Subcutaneous abdominal adipose tissue (tissue), 5 donors: Measurements from ENCODE around the gene COPS3.

Experiments used
- H3K27ac ChIP-seq: one replicate; pipeline ENCODE4 v1.7.0; 2013; ENCODE audit warnings: low read depth, mild to moderate bottlenecking, inconsistent platforms, low read length, moderate library complexity
- H3K27me3 ChIP-seq, 5 donors: one replicate each; pipeline ENCODE4 v1.7.0; 2013; ENCODE audit warnings: low read length in 5 of 5, inconsistent platforms in 1 of 5; ENCODE audit not compliant: control insufficient read depth in 5 of 5, insufficient read depth in 4 of 5
- H3K36me3 ChIP-seq, 5 donors: one replicate each; pipeline ENCODE4 v1.7.0; 2013; ENCODE audit warnings: low read length in 5 of 5; ENCODE audit not compliant: control insufficient read depth in 5 of 5, insufficient read depth in 5 of 5
- H3K4me1 ChIP-seq, 5 donors: one replicate each; pipeline ENCODE4 v1.7.0; 2013; ENCODE audit warnings: low read length in 5 of 5, mild to moderate bottlenecking in 3 of 5, moderate library complexity in 1 of 5; ENCODE audit not compliant: control insufficient read depth in 5 of 5, insufficient read depth in 5 of 5
- H3K4me3 ChIP-seq, 5 donors: one replicate each; pipeline ENCODE4 v1.7.0; 2013; ENCODE audit warnings: low read length in 5 of 5, low read depth in 1 of 5
- H3K9ac ChIP-seq, 5 donors: one replicate each; pipeline ENCODE4 v1.7.0; 2013; ENCODE audit warnings: low read length in 5 of 5, mild to moderate bottlenecking in 4 of 5, moderate library complexity in 3 of 5
- H3K9me3 ChIP-seq, 5 donors: one replicate each; pipeline ENCODE4 v1.7.0; 2013; ENCODE audit warnings: low read length in 5 of 5; ENCODE audit not compliant: control insufficient read depth in 5 of 5
- donor health status: healthy.
- donor health status: healthy.
- donor health status: healthy.
- donor health status: healthy.
- donor health status: healthy.

The COPS3 gene

DNA sequence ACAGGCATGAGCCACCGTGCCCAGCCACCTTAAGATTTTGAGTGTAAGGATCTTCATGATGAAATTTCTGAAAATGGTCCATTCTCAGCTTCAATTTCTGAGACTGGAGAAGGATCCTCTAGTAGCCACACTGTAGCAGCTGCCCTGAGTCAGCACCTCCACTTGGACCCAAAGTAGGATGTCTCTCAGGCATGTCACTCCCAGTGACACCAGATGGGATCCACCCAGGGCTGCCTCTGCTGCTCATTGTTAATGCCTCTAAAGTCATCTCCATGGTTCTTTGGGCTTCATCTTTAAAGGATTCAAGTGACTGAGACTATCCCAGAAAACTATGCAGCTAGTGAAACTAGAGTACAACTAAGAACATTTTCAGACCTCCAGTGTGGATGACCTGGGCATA, 82.8 kb downstream of the COPS3 start:
- Histone ChIP-seq H3K9me3 (no peaks in the 10 kb centered on the region), H3K4me3 (no peak overlapping the region), H3K4me1 (peaks cover 6 to 42% (median 34%) of the 10 kb centered on the region in 5 donors), H3K9ac (no peak overlapping the region), H3K27ac (no peak overlapping the region), H3K36me3 (peaks cover 0 to 12% (median 0%) of the 10 kb centered on the region in 5 donors), H3K27me3 (no peaks in the 10 kb centered on the region)

DNA sequence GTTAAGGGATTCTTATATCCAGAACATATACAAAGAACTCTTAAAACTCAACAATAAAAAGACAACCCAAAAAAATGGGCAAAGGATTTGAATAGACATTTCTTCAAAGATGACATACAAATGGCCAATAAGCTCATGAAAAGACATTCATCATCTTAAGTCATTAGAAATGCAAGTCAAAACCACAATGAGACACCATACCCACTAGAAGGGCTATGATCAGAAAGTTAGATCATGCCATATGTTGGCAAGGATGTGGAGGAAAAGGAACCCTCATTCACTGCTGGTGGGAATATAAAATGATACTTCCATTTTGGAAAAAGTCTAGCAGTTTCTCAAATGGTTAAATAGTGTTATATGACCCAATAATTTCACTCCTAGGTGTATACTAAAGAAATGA, 84.3 kb downstream of the COPS3 start:
- H3K36me3 ChIP-seq, result peaks cover 0 to 5% (median 0%) of the 10 kb centered on the region in 5 donors
- H3K4me3 ChIP-seq, result no peak overlapping the region

More for the DNA sequence above, 84.3 kb downstream of the COPS3 start:
- Histone ChIP-seq H3K27me3 (no peaks in the 10 kb centered on the region), H3K27ac (no peak overlapping the region), H3K9me3 (no peaks in the 10 kb centered on the region), H3K9ac (no peak overlapping the region), H3K4me1 (peaks cover 3 to 27% (median 23%) of the 10 kb centered on the region in 5 donors)
